Stimulated activated CD4-positive, alpha-beta T cell treated with anti-CD3 and anti-CD28 coated beads, TNF-alpha, amount 100 ng/mL, for 24 hours (primary cell): ENCODE results near the gene NYAP2.

Experiments
- DNase-seq, 3 experiments: peaks; one replicate each; pipeline ENCODE4 v3.0.0-alpha.2; 2020; ENCODE audit warnings: low read depth in 3 of 3

NYAP2 gene

DNA sequence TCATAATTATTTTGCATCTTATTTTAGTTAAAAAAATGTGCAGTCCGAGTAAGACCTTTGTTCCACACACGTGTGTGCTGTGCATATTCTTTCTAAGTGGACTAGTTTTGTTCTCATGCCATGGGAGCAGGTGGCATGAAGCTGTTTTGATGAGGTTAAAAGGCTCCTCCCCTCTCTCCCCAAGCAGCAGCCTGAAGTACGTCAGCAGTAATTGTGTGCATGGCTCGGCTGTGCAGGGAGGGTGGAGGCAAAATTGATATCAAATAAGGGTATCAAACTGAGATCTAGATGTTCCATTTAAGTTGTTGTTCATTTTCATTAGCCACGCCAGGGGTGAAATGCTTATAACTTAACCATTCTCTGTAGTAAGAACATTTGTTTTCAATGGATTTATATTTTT lies at the start of gene NYAP2:
NYAP2 (plus strand) TSS at position 207 of the 400 bp plus-strand sequence. CDS start 9,171 bp downstream, outside the sequence.
- no peak for DNase-seq

DNA sequence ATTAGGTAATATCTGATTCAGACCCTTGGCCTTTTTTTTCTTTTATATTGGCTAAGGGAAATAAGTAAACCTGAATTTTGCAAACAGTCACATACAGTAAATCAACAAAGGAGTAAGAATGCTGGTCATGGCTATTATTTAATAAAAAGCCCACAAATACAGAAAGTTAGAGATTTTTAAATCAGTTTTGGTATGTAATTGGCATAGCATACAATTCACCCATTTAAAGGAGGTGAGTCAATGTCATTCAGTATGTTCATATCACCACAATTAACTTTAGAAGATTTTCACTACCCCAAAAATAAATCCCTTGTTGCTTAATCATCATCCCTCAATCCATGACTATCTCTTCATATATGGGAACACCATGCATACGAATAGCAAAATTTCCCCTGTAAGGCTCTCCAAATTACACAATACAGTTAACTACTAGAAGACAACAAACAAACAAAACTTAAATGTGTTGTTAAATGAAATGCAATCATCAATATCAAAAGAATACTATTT lies 45.9 kb upstream of the NYAP2 start:
- DNase-seq = no peak

DNA sequence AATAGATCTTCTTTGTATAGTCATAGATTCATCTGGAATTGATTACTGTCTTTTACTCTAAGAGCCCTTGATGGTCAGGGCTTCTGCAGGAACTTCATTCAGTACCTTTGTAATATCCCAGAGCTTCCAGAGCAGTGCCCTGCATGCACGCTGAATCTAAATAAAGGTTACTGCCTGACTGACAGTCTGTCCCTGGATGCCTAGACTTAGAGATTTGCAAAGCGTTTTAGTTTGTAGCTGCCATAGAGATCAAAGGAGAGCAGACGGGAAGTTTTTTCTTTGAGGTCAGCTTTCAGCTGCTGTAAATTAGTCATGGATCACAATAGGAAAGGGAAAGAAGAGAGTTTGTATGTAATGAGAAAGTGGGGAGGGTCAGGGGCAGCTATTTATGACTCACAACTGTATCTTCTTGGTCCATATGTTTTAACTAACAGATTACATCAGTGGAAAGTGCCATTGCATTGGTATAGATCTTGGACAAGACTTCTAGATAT lies 45.2 kb upstream of the NYAP2 start:
- no peak for DNase-seq

DNA sequence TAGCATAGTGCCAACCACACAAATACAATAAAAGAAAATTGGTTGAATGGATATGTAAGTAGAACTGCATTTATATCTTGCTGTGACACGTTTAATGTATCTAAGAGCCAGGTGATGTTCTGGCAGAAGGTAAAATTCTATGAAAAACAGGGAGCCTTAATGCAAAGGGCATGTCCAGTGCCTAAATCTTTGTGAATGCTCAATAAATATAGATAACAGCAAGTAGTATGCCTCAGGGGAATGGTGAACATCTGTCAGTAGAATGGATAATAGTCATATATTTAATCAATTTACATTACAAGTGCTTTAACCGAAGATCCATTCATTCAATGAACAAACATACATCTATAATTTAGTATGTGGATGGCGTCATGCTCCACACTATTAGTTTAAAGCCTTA lies 43.7 kb upstream of the NYAP2 start:
- DNase-seq = no peak

DNA sequence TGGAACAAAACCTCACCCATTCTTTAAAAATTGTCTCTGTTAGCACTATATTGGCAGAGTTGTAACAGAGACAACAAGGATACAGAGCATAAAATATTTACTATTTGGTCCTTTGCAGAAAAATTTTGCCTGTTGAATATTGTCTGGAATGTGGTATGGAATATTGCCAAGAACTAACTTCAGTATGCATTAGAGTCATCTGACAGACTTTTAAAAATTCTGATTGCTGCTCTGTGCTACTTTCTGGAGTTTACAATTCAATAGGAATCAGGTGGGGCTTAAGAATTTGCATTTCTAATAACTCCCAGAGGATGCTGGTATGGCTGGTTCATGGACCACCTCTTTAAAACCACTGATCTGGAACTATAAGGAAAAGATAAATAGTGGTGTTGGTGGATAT lies 32.8 kb upstream of the NYAP2 start:
- no peak for DNase-seq

GRCh38 chr2:225367482-225367881 lies 32.0 kb upstream of the NYAP2 start:
- no peak for DNase-seq

DNA sequence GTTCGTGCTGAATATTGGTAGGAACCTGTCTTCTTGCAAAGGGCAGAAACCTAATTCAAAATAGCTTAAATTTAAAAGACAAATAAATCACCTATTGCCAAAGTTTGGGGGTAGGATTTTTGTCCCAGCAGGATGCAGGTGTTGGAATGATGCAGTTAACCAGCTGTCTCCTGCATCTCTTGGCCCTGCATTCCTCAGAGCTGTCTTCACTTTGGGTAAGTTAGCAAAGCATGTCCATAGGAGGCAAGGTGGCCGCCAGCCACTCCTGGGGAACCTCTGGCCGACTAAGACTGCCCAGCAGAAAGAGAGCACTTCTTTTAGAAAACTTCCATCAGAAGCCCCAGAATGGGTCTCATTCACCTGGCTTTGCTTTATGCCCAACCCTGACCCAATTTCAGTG lies 20.5 kb upstream of the NYAP2 start:
- DNase-seq = no peak

- no peak for DNase-seq
Observed at GRCh38 chr2:225379856-225380255, 19.7 kb upstream of the NYAP2 start.

- no peak for DNase-seq
Observed at GRCh38 chr2:225381609-225382008, 17.9 kb upstream of the NYAP2 start.

- no peak for DNase-seq
Observed at GRCh38 chr2:225398372-225398771, 1.1 kb upstream of the NYAP2 start.

- DNase-seq = no peak
Observed at GRCh38 chr2:225400060-225400511, 576 bp downstream of the NYAP2 start.

DNA sequence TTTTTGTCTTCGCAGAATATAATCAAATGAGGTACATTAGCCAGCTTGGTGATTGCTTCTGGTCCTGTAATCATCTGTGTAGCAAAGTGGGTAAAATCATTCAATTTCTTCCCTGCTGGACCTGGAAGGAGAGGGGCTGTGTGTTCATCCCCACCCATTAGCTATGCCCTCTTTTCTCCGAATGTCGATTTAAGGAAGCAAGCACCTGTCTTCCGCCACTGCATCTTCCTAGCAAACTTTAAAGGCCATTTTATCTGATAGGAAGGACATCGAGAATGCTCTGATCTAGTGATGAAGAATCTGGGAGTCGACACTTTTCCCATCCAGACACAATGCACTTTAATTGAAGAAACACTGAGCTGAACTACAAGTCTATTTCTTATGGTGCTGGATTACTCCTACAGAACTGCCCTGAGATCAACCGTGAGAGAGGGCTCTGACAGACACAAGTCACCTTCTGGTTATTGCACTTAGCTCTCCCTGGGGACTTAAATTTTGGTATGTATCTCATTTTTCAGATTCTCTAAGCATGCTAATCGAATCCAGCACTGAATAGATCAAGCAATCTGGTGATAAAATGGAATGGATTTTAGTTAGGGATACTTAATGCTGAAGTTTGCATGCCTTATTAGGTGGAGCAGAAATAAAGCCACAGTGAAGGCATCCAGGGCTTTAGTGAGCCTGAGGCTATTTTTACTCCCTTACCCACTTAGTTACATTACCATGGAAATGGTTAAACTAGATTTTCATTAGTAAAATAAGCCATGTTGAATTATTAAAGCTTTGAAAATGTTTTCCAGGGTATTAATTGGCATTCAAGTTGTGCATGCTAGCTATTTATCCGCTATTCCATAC lies 1.3 kb downstream of the NYAP2 start:
- no peak for DNase-seq

DNA sequence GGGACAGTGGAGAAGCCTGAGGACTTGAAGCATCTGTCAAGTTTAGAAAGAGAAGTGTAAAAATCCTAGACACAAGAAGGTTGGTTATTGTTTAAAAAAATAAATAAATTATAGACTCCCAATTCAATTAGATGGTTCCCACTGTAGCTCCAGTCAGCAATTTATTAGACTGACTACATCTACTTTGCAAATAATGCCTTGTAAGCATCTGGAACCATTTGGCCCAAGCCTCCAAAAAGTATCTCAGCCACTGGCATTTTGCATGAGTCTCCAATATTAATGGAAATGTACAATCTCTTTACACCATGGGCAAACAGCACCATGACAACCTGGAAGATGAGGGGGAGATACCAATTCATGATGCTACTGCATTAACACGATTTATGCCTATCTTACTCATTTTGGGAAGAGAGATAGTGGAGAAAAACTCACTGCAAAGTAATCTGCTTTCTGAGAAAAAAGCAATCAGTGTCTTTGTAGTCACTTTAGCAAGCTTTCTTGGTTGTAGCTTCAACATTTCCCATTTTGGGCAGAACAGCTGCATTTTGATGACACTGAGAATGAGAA lies 2.8 kb downstream of the NYAP2 start:
- no peak for DNase-seq

- no peak for DNase-seq
Observed at GRCh38 chr2:225411452-225411851, 11.9 kb downstream of the NYAP2 start.

DNA sequence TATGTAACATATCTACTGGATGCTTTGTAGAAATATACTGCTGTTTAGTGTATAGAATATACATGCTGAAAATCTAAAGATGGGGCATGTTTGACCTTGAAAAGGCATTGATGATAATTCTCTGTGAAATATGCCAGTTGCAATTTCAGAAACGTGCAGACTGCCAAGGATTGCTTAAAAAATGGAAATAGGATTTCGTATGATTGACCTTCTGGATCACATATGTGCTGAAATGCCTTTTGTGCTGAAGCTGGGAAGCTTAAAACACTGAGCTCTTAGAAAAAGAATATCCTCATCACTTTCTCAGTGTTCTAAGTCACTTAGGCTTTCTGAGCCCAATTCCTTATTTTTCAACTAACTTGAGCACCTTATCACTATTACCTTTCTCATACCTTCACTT lies 14.3 kb downstream of the NYAP2 start:
- DNase-seq = no peak

DNA sequence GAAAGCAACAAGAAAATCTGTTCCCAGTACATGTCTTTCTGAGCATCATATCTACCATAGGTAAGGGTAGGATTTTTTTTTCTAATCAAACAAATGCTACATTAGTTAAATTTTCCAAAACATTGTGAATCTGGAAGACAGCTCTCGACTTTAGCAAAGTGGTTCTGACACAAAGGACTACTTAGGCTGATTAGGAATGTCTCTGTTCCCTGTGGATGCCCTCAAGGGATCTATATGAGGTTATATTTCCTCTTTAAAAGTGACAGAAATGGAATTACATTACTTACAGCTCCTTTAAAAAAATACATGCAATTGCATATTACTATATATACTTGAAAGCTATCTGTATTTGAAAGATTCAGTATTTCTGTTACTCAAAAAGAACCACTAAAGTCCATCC lies 15.4 kb downstream of the NYAP2 start:
- DNase-seq = no peak

DNA sequence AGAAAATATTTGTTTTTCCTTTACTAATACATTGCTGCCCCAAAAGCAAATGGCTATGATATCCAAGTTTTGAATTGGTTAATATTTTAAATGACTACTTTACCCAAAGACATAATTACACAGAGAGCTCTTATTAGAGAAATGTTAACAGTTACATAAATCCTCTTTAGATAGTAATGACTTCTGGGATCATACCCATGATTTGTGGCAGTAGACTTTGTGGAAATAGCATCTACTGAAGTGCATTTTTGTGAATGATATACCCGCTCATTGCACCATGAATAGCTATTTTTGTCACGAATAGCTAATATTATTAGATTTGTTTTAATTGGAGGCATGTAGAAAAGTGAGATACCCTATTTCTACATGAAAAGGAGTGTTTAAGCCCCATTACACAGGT lies 15.8 kb downstream of the NYAP2 start:
- no peak for DNase-seq

- no peak for DNase-seq
Observed at GRCh38 chr2:225415792-225416191, 16.3 kb downstream of the NYAP2 start.

- DNase-seq = no peak
Observed at GRCh38 chr2:225416616-225417367, 17.3 kb downstream of the NYAP2 start.

GRCh38 chr2:225419033-225419432 lies 19.5 kb downstream of the NYAP2 start:
- DNase-seq = no peak

DNA sequence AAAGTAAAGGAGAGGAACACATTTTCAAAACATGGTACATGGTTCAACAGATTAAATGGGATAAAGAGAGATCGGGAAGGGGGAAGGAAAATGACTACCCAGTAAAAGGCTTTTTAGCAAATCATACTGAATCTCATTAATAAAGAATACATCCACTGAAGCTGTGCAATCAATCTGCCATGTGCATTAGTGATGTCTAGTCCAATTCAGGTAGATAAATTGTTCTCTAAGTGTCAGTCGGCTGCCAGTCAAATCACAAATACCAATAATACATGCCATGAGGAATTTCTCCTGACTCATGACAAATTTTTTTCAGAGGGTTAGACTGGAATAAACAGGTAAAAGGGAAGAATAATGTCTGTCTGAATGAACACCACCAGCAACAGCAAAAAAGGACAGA lies 22.6 kb downstream of the NYAP2 start:
- DNase-seq = no peak

DNA sequence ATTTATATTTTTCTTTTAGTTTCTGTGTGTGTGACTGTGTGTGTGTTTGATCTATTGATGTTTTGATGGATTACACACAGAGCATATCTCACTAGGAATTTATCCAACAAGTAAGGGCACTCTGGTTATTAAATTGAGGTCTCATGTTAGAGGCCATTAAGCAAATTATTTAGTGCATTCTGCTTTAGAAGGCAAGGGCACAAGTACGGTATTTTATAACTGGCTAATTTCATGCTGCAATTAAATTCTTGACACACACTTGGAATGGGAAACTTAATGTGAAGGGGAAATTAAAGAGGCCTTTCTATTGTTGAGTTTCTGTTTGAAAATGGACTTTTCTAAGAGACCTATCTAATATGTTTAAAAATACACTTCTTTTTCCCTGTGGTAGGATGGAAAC lies 25.8 kb downstream of the NYAP2 start:
- no peak for DNase-seq
